ENCODE data around the gene PRKCB.
"Not testable (repeated sequence)": the region's sequence is repeated elsewhere in the genome, so short reads cannot be mapped to it uniquely, and the experiment has no call there.

Gene PRKCB

GRCh38 chr16:24053099-24053946, 217.5 kb downstream of the PRKCB start:
- DNase-seq, result no peak

- DNase-seq, result no peak
Measured at GRCh38 chr16:24054741-24055491, 219.1 kb downstream of the PRKCB start.

- DNase-seq, result no peak
Measured at GRCh38 chr16:24062270-24062817, 226.6 kb downstream of the PRKCB start.

- DNase-seq, result no peak
Measured at GRCh38 chr16:24069036-24069590, 233.3 kb downstream of the PRKCB start.

GRCh38 chr16:24070851-24071250, 235.1 kb downstream of the PRKCB start:
- DNase-seq, result no peak

GRCh38 chr16:24071666-24072360, 236.0 kb downstream of the PRKCB start:
- no peak for DNase-seq

GRCh38 chr16:24073321-24073720, 237.5 kb downstream of the PRKCB start:
- no peak for DNase-seq

GRCh38 chr16:24074574-24074973, 238.8 kb downstream of the PRKCB start:
- DNase-seq, result no peak

GRCh38 chr16:24075302-24075701, 239.5 kb downstream of the PRKCB start:
- DNase-seq, result no peak

GRCh38 chr16:24075931-24076716, 240.3 kb downstream of the PRKCB start:
- DNase-seq, result no peak

- no peak for DNase-seq
Measured at GRCh38 chr16:24077292-24077691, 241.5 kb downstream of the PRKCB start.

GRCh38 chr16:24077966-24078365, 242.2 kb downstream of the PRKCB start:
- no peak for DNase-seq

- no peak for DNase-seq
Measured at GRCh38 chr16:24085666-24086065, 249.9 kb downstream of the PRKCB start.

GRCh38 chr16:24087891-24088410, 252.2 kb downstream of the PRKCB start:
- DNase-seq, result no peak

GRCh38 chr16:24088767-24089166, 253.0 kb downstream of the PRKCB start:
- no peak for DNase-seq

- no peak for DNase-seq
Measured at GRCh38 chr16:24091125-24091524, 255.3 kb downstream of the PRKCB start.

- no peak for DNase-seq
Measured at GRCh38 chr16:24093049-24093448, 257.3 kb downstream of the PRKCB start.

- DNase-seq, result no peak
Measured at GRCh38 chr16:24094660-24095059, 258.9 kb downstream of the PRKCB start.

- DNase-seq, result no peak
Measured at GRCh38 chr16:24098896-24099295, 263.1 kb downstream of the PRKCB start.

GRCh38 chr16:24101431-24101830, 265.6 kb downstream of the PRKCB start:
- no peak for DNase-seq

- DNase-seq, result no peak
Measured at GRCh38 chr16:24102209-24102660, 266.5 kb downstream of the PRKCB start.

GRCh38 chr16:24105471-24105870, 269.7 kb downstream of the PRKCB start:
- DNase-seq, result not testable (repeated sequence)

Measured in activated CD4-positive, CD25-positive, alpha-beta regulatory T cell treated with anti-CD3 and anti-CD28 coated beads, Interleukin-2, amount 50 U/mL, for 72 hours (primary cell).